ENCODE results near the gene SMIM33. TPM values are rescaled to one million over a fixed set of nuclear protein-coding genes. Genes with fewer than 3 reads are reported as not detected.

The SMIM33 gene
- total and polyA plus RNA-seq, 2 of the 13 experiments (the other 11 are each of a cell fraction or from before 2014, with no cell fraction given): not detected

DNA sequence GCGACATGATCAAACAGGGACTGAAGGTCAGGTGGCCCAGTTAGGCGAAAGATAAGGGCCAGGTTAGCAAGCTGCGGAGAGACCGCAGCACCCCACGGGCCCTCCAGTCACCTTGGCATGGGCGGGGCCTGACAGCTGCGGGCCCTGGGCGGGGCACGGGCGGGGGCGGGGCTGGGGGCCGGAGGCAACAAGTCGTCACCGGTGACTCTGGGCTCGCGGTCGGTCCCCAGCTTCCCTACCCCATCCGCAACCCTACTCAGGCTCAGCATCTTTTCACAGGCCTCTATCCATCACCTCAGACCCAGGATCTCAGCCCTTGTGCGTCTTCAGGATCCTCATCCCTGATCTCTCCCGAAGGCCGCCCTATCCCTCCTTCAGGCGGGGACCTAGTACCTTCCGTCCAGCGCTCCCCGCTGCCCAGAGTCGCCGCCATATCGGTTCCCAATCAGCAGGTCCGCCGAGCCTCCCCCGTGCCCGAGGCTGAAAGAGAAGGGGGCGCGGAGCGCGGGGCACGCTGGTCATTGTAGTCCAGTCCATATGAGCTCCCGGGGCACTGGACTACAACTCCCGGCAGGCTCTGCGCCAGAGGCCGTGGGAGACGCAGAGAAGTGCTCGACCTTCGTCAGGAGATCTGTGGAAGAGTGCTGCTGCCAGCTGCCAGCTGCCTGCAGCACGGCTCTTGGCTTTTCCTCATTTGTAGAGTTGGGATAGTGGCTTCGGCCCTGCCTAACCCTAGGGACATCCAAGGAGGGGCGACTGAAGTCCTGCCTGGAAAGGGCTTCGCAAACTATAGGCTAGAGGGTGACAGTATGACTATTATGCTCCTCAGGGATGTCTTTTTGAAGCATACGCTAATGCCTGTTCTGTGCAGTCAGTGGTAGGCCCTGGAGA is 31.5 kb upstream of the SMIM33 start, which contains the start of gene DNAJC18 (continued):
- TF ChIP-seq LCORL (IDR thresholded peaks at IDR 0.05) (no peak), LCORL (CRISPR knock-in tag; IDR thresholded peaks at IDR 0.05) (peak; percentile 36; the same call in 1 of the 2 replicates), ZNF24 (IDR thresholded peaks at IDR 0.05) (no peak), RBM39 (IDR thresholded peaks at IDR 0.05; ENCODE audit: low read depth, low read length, poor library complexity, severe bottlenecking) (peak; percentile 41), ZSCAN21 (CRISPR knock-in tag; IDR thresholded peaks at IDR 0.05; ENCODE audit: borderline replicate concordance) (peak; percentile 82; the same call in 1 of the 2 replicates), DR1 (CRISPR knock-in tag; IDR thresholded peaks at IDR 0.05) (peak; percentile 82; the same call in 1 of the 2 replicates), ZNF441 (CRISPR knock-in tag; IDR thresholded peaks at IDR 0.05; ENCODE audit: borderline replicate concordance) (0 out of 2 replicates have a peak, but pooled peaks have one; percentile 52), SNAI1 (CRISPR knock-in tag; IDR thresholded peaks at IDR 0.05; ENCODE audit: borderline replicate concordance) (0 out of 2 replicates have a peak, but pooled peaks have one; percentile 58), DMAP1 (CRISPR knock-in tag; IDR thresholded peaks at IDR 0.05) (peak; percentile 86), HOXA3 (CRISPR knock-in tag; IDR thresholded peaks at IDR 0.05) (peak; percentile 59; the same call in 1 of the 2 replicates)
- TF ChIP-seq, protein P1, sequence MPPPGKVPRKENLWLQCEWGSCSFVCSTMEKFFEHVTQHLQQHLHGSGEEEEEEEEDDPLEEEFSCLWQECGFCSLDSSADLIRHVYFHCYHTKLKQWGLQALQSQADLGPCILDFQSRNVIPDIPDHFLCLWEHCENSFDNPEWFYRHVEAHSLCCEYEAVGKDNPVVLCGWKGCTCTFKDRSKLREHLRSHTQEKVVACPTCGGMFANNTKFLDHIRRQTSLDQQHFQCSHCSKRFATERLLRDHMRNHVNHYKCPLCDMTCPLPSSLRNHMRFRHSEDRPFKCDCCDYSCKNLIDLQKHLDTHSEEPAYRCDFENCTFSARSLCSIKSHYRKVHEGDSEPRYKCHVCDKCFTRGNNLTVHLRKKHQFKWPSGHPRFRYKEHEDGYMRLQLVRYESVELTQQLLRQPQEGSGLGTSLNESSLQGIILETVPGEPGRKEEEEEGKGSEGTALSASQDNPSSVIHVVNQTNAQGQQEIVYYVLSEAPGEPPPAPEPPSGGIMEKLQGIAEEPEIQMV (CRISPR knock-in tag; IDR thresholded peaks at IDR 0.05; ENCODE audit: low read depth): peak; percentile 94
- TF ChIP-seq, protein P2, sequence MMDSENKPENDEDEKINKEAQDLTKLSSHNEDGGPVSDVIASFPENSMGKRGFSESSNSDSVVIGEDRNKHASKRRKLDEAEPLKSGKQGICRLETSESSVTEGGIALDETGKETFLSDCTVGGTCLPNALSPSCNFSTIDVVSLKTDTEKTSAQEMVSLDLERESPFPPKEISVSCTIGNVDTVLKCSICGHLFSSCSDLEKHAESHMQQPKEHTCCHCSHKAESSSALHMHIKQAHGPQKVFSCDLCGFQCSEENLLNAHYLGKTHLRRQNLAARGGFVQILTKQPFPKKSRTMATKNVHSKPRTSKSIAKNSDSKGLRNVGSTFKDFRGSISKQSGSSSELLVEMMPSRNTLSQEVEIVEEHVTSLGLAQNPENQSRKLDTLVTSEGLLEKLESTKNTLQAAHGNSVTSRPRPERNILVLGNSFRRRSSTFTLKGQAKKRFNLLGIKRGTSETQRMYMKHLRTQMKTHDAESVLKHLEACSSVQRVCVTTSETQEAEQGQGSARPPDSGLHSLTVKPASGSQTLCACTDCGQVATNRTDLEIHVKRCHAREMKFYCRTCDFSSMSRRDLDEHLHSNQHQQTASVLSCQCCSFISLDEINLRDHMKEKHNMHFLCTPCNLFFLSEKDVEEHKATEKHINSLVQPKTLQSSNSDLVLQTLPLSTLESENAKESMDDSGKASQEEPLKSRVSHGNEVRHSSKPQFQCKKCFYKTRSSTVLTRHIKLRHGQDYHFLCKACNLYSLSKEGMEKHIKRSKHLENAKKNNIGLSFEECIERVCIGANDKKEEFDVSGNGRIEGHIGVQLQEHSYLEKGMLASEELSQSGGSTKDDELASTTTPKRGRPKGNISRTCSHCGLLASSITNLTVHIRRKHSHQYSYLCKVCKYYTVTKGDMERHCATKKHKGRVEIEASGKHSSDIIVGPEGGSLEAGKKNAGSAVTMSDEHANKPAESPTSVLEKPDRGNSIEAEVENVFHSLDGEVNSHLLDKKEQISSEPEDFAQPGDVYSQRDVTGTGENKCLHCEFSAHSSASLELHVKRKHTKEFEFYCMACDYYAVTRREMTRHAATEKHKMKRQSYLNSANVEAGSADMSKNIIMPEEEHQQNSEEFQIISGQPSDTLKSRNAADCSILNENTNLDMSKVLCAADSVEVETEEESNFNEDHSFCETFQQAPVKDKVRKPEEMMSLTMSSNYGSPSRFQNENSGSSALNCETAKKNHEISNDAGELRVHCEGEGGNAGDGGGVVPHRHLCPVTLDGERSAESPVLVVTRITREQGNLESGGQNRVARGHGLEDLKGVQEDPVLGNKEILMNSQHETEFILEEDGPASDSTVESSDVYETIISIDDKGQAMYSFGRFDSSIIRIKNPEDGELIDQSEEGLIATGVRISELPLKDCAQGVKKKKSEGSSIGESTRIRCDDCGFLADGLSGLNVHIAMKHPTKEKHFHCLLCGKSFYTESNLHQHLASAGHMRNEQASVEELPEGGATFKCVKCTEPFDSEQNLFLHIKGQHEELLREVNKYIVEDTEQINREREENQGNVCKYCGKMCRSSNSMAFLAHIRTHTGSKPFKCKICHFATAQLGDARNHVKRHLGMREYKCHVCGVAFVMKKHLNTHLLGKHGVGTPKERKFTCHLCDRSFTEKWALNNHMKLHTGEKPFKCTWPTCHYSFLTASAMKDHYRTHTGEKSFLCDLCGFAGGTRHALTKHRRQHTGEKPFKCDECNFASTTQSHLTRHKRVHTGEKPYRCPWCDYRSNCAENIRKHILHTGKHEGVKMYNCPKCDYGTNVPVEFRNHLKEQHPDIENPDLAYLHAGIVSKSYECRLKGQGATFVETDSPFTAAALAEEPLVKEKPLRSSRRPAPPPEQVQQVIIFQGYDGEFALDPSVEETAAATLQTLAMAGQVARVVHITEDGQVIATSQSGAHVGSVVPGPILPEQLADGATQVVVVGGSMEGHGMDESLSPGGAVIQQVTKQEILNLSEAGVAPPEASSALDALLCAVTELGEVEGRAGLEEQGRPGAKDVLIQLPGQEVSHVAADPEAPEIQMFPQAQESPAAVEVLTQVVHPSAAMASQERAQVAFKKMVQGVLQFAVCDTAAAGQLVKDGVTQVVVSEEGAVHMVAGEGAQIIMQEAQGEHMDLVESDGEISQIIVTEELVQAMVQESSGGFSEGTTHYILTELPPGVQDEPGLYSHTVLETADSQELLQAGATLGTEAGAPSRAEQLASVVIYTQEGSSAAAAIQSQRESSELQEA (CRISPR knock-in tag; IDR thresholded peaks at IDR 0.05; ENCODE audit: not compliant biosample characterization): peak; percentile 21
- TF ChIP-seq, protein P3, sequence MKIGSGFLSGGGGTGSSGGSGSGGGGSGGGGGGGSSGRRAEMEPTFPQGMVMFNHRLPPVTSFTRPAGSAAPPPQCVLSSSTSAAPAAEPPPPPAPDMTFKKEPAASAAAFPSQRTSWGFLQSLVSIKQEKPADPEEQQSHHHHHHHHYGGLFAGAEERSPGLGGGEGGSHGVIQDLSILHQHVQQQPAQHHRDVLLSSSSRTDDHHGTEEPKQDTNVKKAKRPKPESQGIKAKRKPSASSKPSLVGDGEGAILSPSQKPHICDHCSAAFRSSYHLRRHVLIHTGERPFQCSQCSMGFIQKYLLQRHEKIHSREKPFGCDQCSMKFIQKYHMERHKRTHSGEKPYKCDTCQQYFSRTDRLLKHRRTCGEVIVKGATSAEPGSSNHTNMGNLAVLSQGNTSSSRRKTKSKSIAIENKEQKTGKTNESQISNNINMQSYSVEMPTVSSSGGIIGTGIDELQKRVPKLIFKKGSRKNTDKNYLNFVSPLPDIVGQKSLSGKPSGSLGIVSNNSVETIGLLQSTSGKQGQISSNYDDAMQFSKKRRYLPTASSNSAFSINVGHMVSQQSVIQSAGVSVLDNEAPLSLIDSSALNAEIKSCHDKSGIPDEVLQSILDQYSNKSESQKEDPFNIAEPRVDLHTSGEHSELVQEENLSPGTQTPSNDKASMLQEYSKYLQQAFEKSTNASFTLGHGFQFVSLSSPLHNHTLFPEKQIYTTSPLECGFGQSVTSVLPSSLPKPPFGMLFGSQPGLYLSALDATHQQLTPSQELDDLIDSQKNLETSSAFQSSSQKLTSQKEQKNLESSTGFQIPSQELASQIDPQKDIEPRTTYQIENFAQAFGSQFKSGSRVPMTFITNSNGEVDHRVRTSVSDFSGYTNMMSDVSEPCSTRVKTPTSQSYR (CRISPR knock-in tag; IDR thresholded peaks at IDR 0.05; ENCODE audit: borderline replicate concordance): peak; percentile 23; the same call in 1 of the 2 replicates
- TF ChIP-seq, protein P4, sequence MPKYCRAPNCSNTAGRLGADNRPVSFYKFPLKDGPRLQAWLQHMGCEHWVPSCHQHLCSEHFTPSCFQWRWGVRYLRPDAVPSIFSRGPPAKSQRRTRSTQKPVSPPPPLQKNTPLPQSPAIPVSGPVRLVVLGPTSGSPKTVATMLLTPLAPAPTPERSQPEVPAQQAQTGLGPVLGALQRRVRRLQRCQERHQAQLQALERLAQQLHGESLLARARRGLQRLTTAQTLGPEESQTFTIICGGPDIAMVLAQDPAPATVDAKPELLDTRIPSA (CRISPR knock-in tag; IDR thresholded peaks at IDR 0.05; ENCODE audit: borderline replicate concordance): 0 out of 2 replicates have a peak, but pooled peaks have one; percentile 36

Measured in HepG2 (cell line).